GM12878 (cell line): ENCODE data around the gene KRTAP3-3. TPM values are rescaled to one million over a fixed set of nuclear protein-coding genes. Genes with fewer than 3 reads are reported as not detected.

Experiments
- ATAC-seq: fragments of 200-7000 bp; cut with Tn5 transposase; 3 replicates; pipeline ENCODE4 v1.9.1; 2020; ENCODE audit warnings: mild to moderate bottlenecking, moderate library complexity
- BruUV-seq: library from RNA; stranded (reverse); fragments of 400-500 nt; replicated peaks from 2 replicates; lab custom pipeline; 2021; lab: Mats Ljungman, UMichigan
- CTCF ChIA-PET: fragments of 300-600 bp; sonication (Branson Sonifier 250); formaldehyde crosslinking; extraction: SDS; loops from one replicate; lab custom pipeline; 2021; ENCODE audit warnings: inconsistent platforms; lab: Yijun Ruan, JAX
- POLR2A ChIA-PET: fragments of 350-600 bp; formaldehyde crosslinking; extraction: SDS; loops from one replicate; lab custom pipeline; 2021; ENCODE audit warnings: inconsistent platforms; lab: Charles Lee
- RAD21 ChIA-PET: fragments of 300-600 bp; sonication (Branson Sonifier 250); formaldehyde crosslinking; loops from one replicate; lab custom pipeline; 2023; ENCODE audit warnings: antibody characterized with exemption; ENCODE audit not compliant: unreplicated experiment; lab: Charles Lee
- SMC1A ChIA-PET: fragments of 300-600 bp; sonication (Branson Sonifier 250); formaldehyde crosslinking; loops from one replicate; lab custom pipeline; 2023; ENCODE audit not compliant: unreplicated experiment, uncharacterized antibody; lab: Charles Lee
- DNase-seq: peaks from one replicate; pipeline ENCODE4 v3.0.0-alpha.2; 2011; ENCODE audit warnings: low read depth, low spot score
- FAIRE-seq: peaks from 3 replicates; lab custom pipeline; 2011; peaks lifted over from hg19 to GRCh38; lab: Jason Lieb, UNC
- H2AFZ ChIP-seq: 2 replicates; pipeline ENCODE4 v1.6.0; 2011; ENCODE audit warnings: low read depth, low read length, control low read depth; ENCODE audit not compliant: control insufficient read depth
- H3K27ac ChIP-seq: 2 replicates; pipeline ENCODE4 v1.5.1; 2011; ENCODE audit warnings: control low read depth; ENCODE audit not compliant: control insufficient read depth, insufficient read depth
- H3K27me3 ChIP-seq, 2 experiments: replicated peaks in 1 of 2; 2 replicates each; pipeline versions ENCODE4 v1.6.0 to v1.6.1; 2011; ENCODE audit warnings: low read length in 1 of 2; ENCODE audit not compliant: control insufficient read depth in 2 of 2, insufficient read depth in 2 of 2
- H3K36me3 ChIP-seq, 2 experiments: 2 replicates each; pipeline ENCODE4 v1.5.1; 2011; ENCODE audit warnings: low read length in 1 of 2; ENCODE audit not compliant: control insufficient read depth in 2 of 2, insufficient read depth in 2 of 2
- H3K4me1 ChIP-seq: 2 replicates; pipeline ENCODE4 v1.6.1; 2011; ENCODE audit warnings: mild to moderate bottlenecking, low read length, moderate library complexity, mixed read lengths; ENCODE audit not compliant: control insufficient read depth, insufficient read depth
- H3K4me2 ChIP-seq: 2 replicates; pipeline ENCODE4 v1.6.0; 2011; ENCODE audit warnings: control low read depth; ENCODE audit not compliant: control insufficient read depth, insufficient read depth
- H3K4me3 ChIP-seq: fragments of 200-600 bp; sonication (generic); 2 replicates; pipeline ENCODE4 v1.5.1; 2016
- H3K79me2 ChIP-seq: 2 replicates; pipeline ENCODE4 v1.6.0; 2011; ENCODE audit warnings: low read length; ENCODE audit not compliant: control insufficient read depth, insufficient read depth
- H3K9ac ChIP-seq: 2 replicates; pipeline ENCODE4 v1.8.0; 2011; ENCODE audit warnings: low read length, control low read depth, mixed read lengths; ENCODE audit not compliant: control insufficient read depth, insufficient read depth
- H3K9me3 ChIP-seq: replicated peaks from 3 replicates; pipeline ENCODE4 v1.5.1; 2011; ENCODE audit warnings: mild to moderate bottlenecking, low read length; ENCODE audit not compliant: control insufficient read depth, insufficient read depth
- H4K20me1 ChIP-seq: 2 replicates; pipeline ENCODE4 v1.6.0; 2011; ENCODE audit not compliant: control insufficient read depth, insufficient read depth
- CEBPB ChIP-seq, 2 experiments: fragments of 150-350 bp in 1 of 2; IDR thresholded peaks; 2 replicates each; pipeline ENCODE4 v1.6.1; 2012 to 2014; ENCODE audit warnings: low read depth in 2 of 2, low read length in 2 of 2, borderline replicate concordance in 1 of 2, inconsistent platforms in 1 of 2
- KDM1A ChIP-seq: fragments of 200-600 bp; sonication (generic); IDR thresholded peaks from 2 replicates; pipeline ENCODE4 v1.6.1; 2016; ENCODE audit warnings: borderline replicate concordance
- RELB ChIP-seq: fragments of 450-650 bp; IDR thresholded peaks from 2 replicates; pipeline ENCODE4 v1.6.1; 2017; ENCODE audit warnings: low read depth, mild to moderate bottlenecking, moderate library complexity
- RUNX3 ChIP-seq: IDR thresholded peaks from 2 replicates; pipeline ENCODE4 v1.6.1; 2012; ENCODE audit warnings: low read length, inconsistent platforms
- ZBTB4 ChIP-seq: fragments of 450-650 bp; formaldehyde crosslinking; IDR thresholded peaks from 2 replicates; pipeline ENCODE4 v1.4.0; 2022; ENCODE audit warnings: mild to moderate bottlenecking, moderate library complexity
- ZNF217 ChIP-seq: fragments of 450-650 bp; IDR thresholded peaks from 2 replicates; pipeline ENCODE4 v1.6.1; 2017; ENCODE audit warnings: antibody characterized with exemption, mild to moderate bottlenecking
- ZSCAN29 ChIP-seq: fragments of 450-650 bp; IDR thresholded peaks from 2 replicates; pipeline ENCODE4 v1.6.1; 2017; ENCODE audit warnings: mild to moderate bottlenecking, moderate library complexity
- WGBS: methylation state at CpG from one replicate; pipeline ENCODE4 v1.1.6; 2016; ENCODE audit warnings: low lambda C conversion rate; ENCODE audit not compliant: insufficient replicate concordance, insufficient coverage; ENCODE audit errors: missing lambda C conversion rate; 5-methylcytosine and 5-hydroxymethylcytosine counted together
- in situ Hi-C: fragments of 300-500 bp; cut with MboI; formaldehyde crosslinking; loops from 9 replicates; pipeline ENCODE4 v1.14.3; 2018; ENCODE audit warnings: mixed read lengths
- intact Hi-C: fragments of 100-400 bp; cut with micrococcal nuclease; formaldehyde crosslinking; loops from one replicate; pipeline ENCODE4 v1.14.2; 2022; ENCODE audit not compliant: unreplicated experiment
- polyA plus RNA-seq, 11 experiments: library from polyadenylated mRNA; depleted of rRNA in 4 of 11; unstranded in 6 of 11; stranded (reverse) in 5 of 11; fragments of >200 nt; fragmentation: Nextera tagmentation in 4 of 11; fragmentation: Illumina TruSeq in 1 of 11; extraction: Ambion mirVana in 4 of 11; extraction: Trizol in 1 of 11; gene quantifications; 1 replicate in 1 of 11; 2 replicates in 10 of 11; pipeline versions ENCODE4 v1.2.1 to v1.2.3, GENCODE V29; 2011 to 2016; ENCODE audit warnings: inconsistent platforms in 2 of 11, missing spikeins in 2 of 11, low read depth in 1 of 11
- total RNA-seq, 4 experiments: library from RNA; depleted of rRNA in 3 of 4; stranded (reverse); fragments of >200 nt in 3 of 4; fragmentation: Illumina TruSeq in 1 of 4; extraction: Trizol in 1 of 4; gene quantifications; 2 replicates each; pipeline versions ENCODE4 v1.2.1 to v1.2.3, GENCODE V29; 2013 to 2021

The KRTAP3-3 gene
- total and polyA plus RNA-seq, 10 of the 15 experiments (the other 5 are each of a cell fraction or from before 2014, with no cell fraction given), result not detected

- FAIRE-seq, result no peak
- H3K36me3 ChIP-seq, result no peaks in the 10 kb centered on the region
- H3K4me2 ChIP-seq, result no peak overlapping the region
- no peaks in the 10 kb centered on the region for H4K20me1 ChIP-seq
- BruUV-seq, result no TSS peak
- H3K79me2 ChIP-seq, result no peaks in the 10 kb centered on the region
- POLR2A ChIA-PET, result no interaction called here
- no peak overlapping the region for H3K4me3 ChIP-seq
- no peak for TF ChIP-seq RELB
- CTCF ChIA-PET, result no interaction called here
- SMC1A ChIA-PET, result no interaction called here
- H3K27me3 ChIP-seq, result no peaks in the 10 kb centered on the region
- ATAC-seq, result no peak
- in situ Hi-C loops, result no loop called here
- no peak overlapping the region for H3K27ac ChIP-seq
- 79% methylated on average over 6 of the region's 6 CpGs for WGBS
- no peaks in the 10 kb centered on the region for H3K9me3 ChIP-seq
- H3K9ac ChIP-seq, result no peak overlapping the region
- intact Hi-C loops, result no loop called here
- no peaks in the 10 kb centered on the region for H3K4me1 ChIP-seq
- RAD21 ChIA-PET, result no interaction called here
- H2AFZ ChIP-seq, result no peak overlapping the region
- DNase-seq, result no peak
Measured at GRCh38 chr17:40945414-40945813, 48.5 kb downstream of the KRTAP3-3 start.

GRCh38 chr17:40944531-40944930, 49.4 kb downstream of the KRTAP3-3 start:
- ChIA-PET POLR2A (no interaction called here), SMC1A (no interaction called here), CTCF (no interaction called here), RAD21 (no interaction called here)
- Histone ChIP-seq H2AFZ (no peak overlapping the region), H3K4me3 (no peak overlapping the region), H3K4me1 (no peaks in the 10 kb centered on the region), H3K27ac (no peak overlapping the region), H3K9me3 (no peaks in the 10 kb centered on the region), H3K4me2 (no peak overlapping the region), H3K9ac (no peak overlapping the region), H3K36me3 (no peaks in the 10 kb centered on the region), H3K27me3 (no peaks in the 10 kb centered on the region), H3K79me2 (no peaks in the 10 kb centered on the region), H4K20me1 (no peaks in the 10 kb centered on the region)
- no peak for DNase-seq
- intact Hi-C loops, result no loop called here
- TF ChIP-seq KDM1A, result no peak
- no peak for TF ChIP-seq ZNF217
- TF ChIP-seq RUNX3, result no peak
- TF ChIP-seq ZBTB4 (CRISPR knock-in tag), result no peak
- TF ChIP-seq CEBPB (IDR thresholded peaks at IDR 0.05; ENCODE audit: borderline replicate concordance in 1 of 2, low read depth in 2 of 2, low read length in 2 of 2), result no peak
- TF ChIP-seq ZSCAN29, result no peak
- FAIRE-seq, result no peak
- ATAC-seq, result no peak
- no TSS peak for BruUV-seq
- 0% methylated on average over 1 of the region's 1 CpG for WGBS
- in situ Hi-C loops, result no loop called here
